Fibroblast of lung (primary cell): ENCODE data around the gene SPEM3. TPM values are rescaled to one million over a fixed set of nuclear protein-coding genes. Genes with fewer than 3 reads are reported as not detected.

Experiments used
- DNase-seq, 2 donors: peaks; one replicate each; pipeline versions ENCODE4 v3.0.0 to v3.0.0-alpha.2; 2010; ENCODE audit warnings: low read depth in 2 of 2
- H2AFZ ChIP-seq: 2 replicates; pipeline ENCODE4 v1.5.1; 2012; ENCODE audit warnings: low read length, control low read depth, inconsistent platforms
- H3K27ac ChIP-seq: 2 replicates; pipeline ENCODE4 v1.5.1; 2011; ENCODE audit warnings: low read length, control low read depth; ENCODE audit not compliant: insufficient read depth
- H3K27me3 ChIP-seq: 2 replicates; pipeline ENCODE4 v1.5.1; 2011; ENCODE audit warnings: mild to moderate bottlenecking, low read length; ENCODE audit not compliant: control insufficient read depth, insufficient read depth
- H3K36me3 ChIP-seq: 2 replicates; pipeline ENCODE4 v1.5.1; 2011; ENCODE audit warnings: low read length; ENCODE audit not compliant: control insufficient read depth, insufficient read depth
- H3K4me1 ChIP-seq: 2 replicates; pipeline ENCODE4 v1.5.1; 2011; ENCODE audit warnings: low read length; ENCODE audit not compliant: control insufficient read depth, insufficient read depth; ENCODE audit errors: extremely low read depth
- H3K4me2 ChIP-seq: 2 replicates; pipeline ENCODE4 v1.5.1; 2011; ENCODE audit warnings: low read length, control low read depth; ENCODE audit not compliant: insufficient read depth; ENCODE audit errors: extremely low read depth
- H3K4me3 ChIP-seq, 4 experiments: fragments of 200-600 bp in 1 of 4; sonication (generic) in 1 of 4; replicated peaks in 1 of 4; 2 replicates each; pipeline ENCODE4 v1.5.1; 2011 to 2016; ENCODE audit warnings: low read length in 4 of 4, low read depth in 3 of 4, mild to moderate bottlenecking in 3 of 4, control low read depth in 2 of 4, inconsistent platforms in 1 of 4, mixed read lengths in 1 of 4; ENCODE audit not compliant: insufficient read depth in 1 of 4; ENCODE audit errors: control extremely low read depth in 1 of 4
- H3K79me2 ChIP-seq: 2 replicates; pipeline ENCODE4 v1.5.1; 2012; ENCODE audit warnings: mild to moderate bottlenecking, low read length, inconsistent platforms; ENCODE audit not compliant: control insufficient read depth, insufficient read depth
- H3K9ac ChIP-seq: 2 replicates; pipeline ENCODE4 v1.5.1; 2011; ENCODE audit warnings: mild to moderate bottlenecking, low read length, control low read depth; ENCODE audit not compliant: insufficient read depth
- H3K9me3 ChIP-seq: 2 replicates; pipeline ENCODE4 v1.5.1; 2012; ENCODE audit warnings: low read depth, low read length; ENCODE audit not compliant: control insufficient read depth, insufficient read depth
- H4K20me1 ChIP-seq: 2 replicates; pipeline ENCODE4 v1.5.1; 2011; ENCODE audit warnings: low read length; ENCODE audit not compliant: control insufficient read depth, insufficient read depth; ENCODE audit errors: extremely low read depth
- EZH2 ChIP-seq: IDR thresholded peaks from 2 replicates; pipeline ENCODE4 v1.5.1; 2012; ENCODE audit warnings: low read length, control low read depth, mild to moderate bottlenecking; ENCODE audit errors: missing control alignments
- polyA plus RNA-seq, 2 donors: library from polyadenylated mRNA; depleted of rRNA in 1 of 2; stranded (reverse) in 1 of 2; unstranded in 1 of 2; fragments of >200 nt; gene quantifications; 2 replicates each; pipeline ENCODE4 v1.2.1, GENCODE V29; 2011 to 2012; ENCODE audit warnings: missing spikeins in 1 of 2
- total RNA-seq: library from RNA; depleted of rRNA; stranded (reverse); fragments of >200 nt; gene quantifications from 2 replicates; pipeline ENCODE4 v1.2.1, GENCODE V29; 2014
- TF ChIP-seq, protein P1 (sequence below), 2 donors: IDR thresholded peaks in 1 of 2; conservative IDR thresholded peaks in 1 of 2; 1 replicate in 1 of 2; 2 replicates in 1 of 2; pipeline ENCODE4 v1.5.1; 2011 to 2012; ENCODE audit warnings: low read length in 2 of 2, control low read depth in 1 of 2, inconsistent platforms in 1 of 2, low read depth in 1 of 2, mild to moderate bottlenecking in 1 of 2

Gene SPEM3
- total and polyA plus RNA-seq, 2 donors (not counting 1 experiment from before 2014, with no cell fraction given): not detected

- Histone ChIP-seq H3K9ac (peak overlapping the region; percentile 2), H3K36me3 (no peaks in the 10 kb centered on the region), H3K4me3 (peak overlapping the region in 3 of 4 experiments; percentile 21 to 48 (median 30)), H3K4me2 (peak overlapping the region; percentile 75), H3K27me3 (peaks cover 28% of the 10 kb centered on the region), H3K4me1 (peaks cover 7% of the 10 kb centered on the region), H3K79me2 (no peaks in the 10 kb centered on the region), H3K9me3 (no peaks in the 10 kb centered on the region), H2AFZ (no peak overlapping the region), H4K20me1 (no peaks in the 10 kb centered on the region), H3K27ac (no peak overlapping the region)
- peak in 1 of 2 donors; percentile 46 for DNase-seq
- peak; percentile 52 for TF ChIP-seq EZH2
- TF ChIP-seq, protein P1, sequence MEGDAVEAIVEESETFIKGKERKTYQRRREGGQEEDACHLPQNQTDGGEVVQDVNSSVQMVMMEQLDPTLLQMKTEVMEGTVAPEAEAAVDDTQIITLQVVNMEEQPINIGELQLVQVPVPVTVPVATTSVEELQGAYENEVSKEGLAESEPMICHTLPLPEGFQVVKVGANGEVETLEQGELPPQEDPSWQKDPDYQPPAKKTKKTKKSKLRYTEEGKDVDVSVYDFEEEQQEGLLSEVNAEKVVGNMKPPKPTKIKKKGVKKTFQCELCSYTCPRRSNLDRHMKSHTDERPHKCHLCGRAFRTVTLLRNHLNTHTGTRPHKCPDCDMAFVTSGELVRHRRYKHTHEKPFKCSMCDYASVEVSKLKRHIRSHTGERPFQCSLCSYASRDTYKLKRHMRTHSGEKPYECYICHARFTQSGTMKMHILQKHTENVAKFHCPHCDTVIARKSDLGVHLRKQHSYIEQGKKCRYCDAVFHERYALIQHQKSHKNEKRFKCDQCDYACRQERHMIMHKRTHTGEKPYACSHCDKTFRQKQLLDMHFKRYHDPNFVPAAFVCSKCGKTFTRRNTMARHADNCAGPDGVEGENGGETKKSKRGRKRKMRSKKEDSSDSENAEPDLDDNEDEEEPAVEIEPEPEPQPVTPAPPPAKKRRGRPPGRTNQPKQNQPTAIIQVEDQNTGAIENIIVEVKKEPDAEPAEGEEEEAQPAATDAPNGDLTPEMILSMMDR (conservative IDR thresholded peaks at IDR 0.05 in 1 of 2, IDR thresholded peaks at IDR 0.05 in 1 of 2; ENCODE audit: low read depth in 1 of 2, low read length in 2 of 2): no peak
These were observed 44.7 kb upstream of the SPEM3 start for GRCh38 chr17:7383742-7384488.

- no peaks in the 10 kb centered on the region for H4K20me1 ChIP-seq
- H3K4me3 ChIP-seq: peak overlapping the region in 1 of 4 experiments; percentile 48
- H3K36me3 ChIP-seq: peaks cover 2% of the 10 kb centered on the region
- H3K9me3 ChIP-seq: no peaks in the 10 kb centered on the region
- no peak overlapping the region for H2AFZ ChIP-seq
- no peaks in the 10 kb centered on the region for H3K79me2 ChIP-seq
- DNase-seq: no peak
- no peak overlapping the region for H3K9ac ChIP-seq
- H3K4me2 ChIP-seq: peak overlapping the region; percentile 75
- no peak overlapping the region for H3K27ac ChIP-seq
- TF ChIP-seq, protein P1 (conservative IDR thresholded peaks at IDR 0.05 in 1 of 2, IDR thresholded peaks at IDR 0.05 in 1 of 2; ENCODE audit: low read depth in 1 of 2, low read length in 2 of 2): no peak
- TF ChIP-seq EZH2: no peak
- peaks cover 7% of the 10 kb centered on the region for H3K4me1 ChIP-seq
- H3K27me3 ChIP-seq: peaks cover 26% of the 10 kb centered on the region
These were observed 44.1 kb upstream of the SPEM3 start for GRCh38 chr17:7384489-7385081.

- Histone ChIP-seq H3K79me2 (no peaks in the 10 kb centered on the region), H3K27me3 (no peaks in the 10 kb centered on the region), H3K4me3 (no peak overlapping the region), H3K4me2 (no peak overlapping the region), H3K9ac (no peak overlapping the region), H4K20me1 (no peaks in the 10 kb centered on the region), H3K36me3 (peaks cover 15% of the 10 kb centered on the region), H3K4me1 (peaks cover under 1% of the 10 kb centered on the region), H3K9me3 (no peaks in the 10 kb centered on the region), H2AFZ (no peak overlapping the region), H3K27ac (no peak overlapping the region)
- no peak for DNase-seq
- TF ChIP-seq, protein P1 (conservative IDR thresholded peaks at IDR 0.05 in 1 of 2, IDR thresholded peaks at IDR 0.05 in 1 of 2; ENCODE audit: low read depth in 1 of 2, low read length in 2 of 2): no peak
- TF ChIP-seq EZH2: no peak
These were observed 39.8 kb upstream of the SPEM3 start for GRCh38 chr17:7388856-7389255.
